Tibial artery (tissue), 4 donors: ENCODE measurements around the gene DNMT3A.

Source experiments
- DNase-seq, 2 donors: peaks; one replicate each; pipeline ENCODE4 v3.0.0-alpha.2; 2019
- H3K27ac ChIP-seq, 2 donors: fragments of 200-600 bp; sonication (generic) in 1 of 2; 1 replicate in 1 of 2; 2 replicates in 1 of 2; pipeline ENCODE4 v1.5.1; 2018 to 2019; ENCODE audit warnings: mild to moderate bottlenecking in 1 of 2
- H3K27me3 ChIP-seq, 2 donors: fragments of 200-600 bp; sonication (generic) in 1 of 2; one replicate each; pipeline versions ENCODE4 v1.5.1 to v1.6.0; 2016 to 2019
- H3K36me3 ChIP-seq, 3 donors: fragments of 200-600 bp; sonication (generic) in 2 of 3; one replicate each; pipeline ENCODE4 v1.5.1; 2016 to 2019; ENCODE audit warnings: mild to moderate bottlenecking in 2 of 3
- H3K4me1 ChIP-seq, 4 donors: fragments of 200-600 bp; sonication (generic) in 2 of 4; 1 replicate in 3 of 4; 2 replicates in 1 of 4; pipeline ENCODE4 v1.5.1; 2016 to 2019
- H3K4me3 ChIP-seq, 2 donors: fragments of 200-600 bp; sonication (generic) in 1 of 2; 1 replicate in 1 of 2; 2 replicates in 1 of 2; pipeline ENCODE4 v1.5.1; 2018 to 2019; ENCODE audit warnings: mild to moderate bottlenecking in 2 of 2
- H3K9me3 ChIP-seq, 3 donors: fragments of 200-600 bp; sonication (generic) in 1 of 3; one replicate each; pipeline ENCODE4 v1.5.1; 2016 to 2019
- CTCF ChIP-seq, 2 experiments: fragments of 200-600 bp in 1 of 2; fragments of 450-650 bp in 1 of 2; IDR thresholded peaks; one replicate each; pipeline ENCODE4 v1.5.1; 2017 to 2019; ENCODE audit warnings: antibody characterized with exemption in 2 of 2, mild to moderate bottlenecking in 1 of 2, moderate library complexity in 1 of 2
- intact Hi-C: fragments of 100-400 bp; cut with DNase I; formaldehyde crosslinking; loops from one replicate; pipeline ENCODE4 v1.15.0; 2023; ENCODE audit warnings: low total_unique reads

DNMT3A gene

GRCh38 chr2:25306777-25307368 is 34.9 kb downstream of the DNMT3A start:
- no peak for TF ChIP-seq CTCF (IDR thresholded peaks at IDR 0.05)
- intact Hi-C loops: loop anchor here (10.0 kb wide), 1 partner anchor 68 kb away; no protein-coding TSS in a partner anchor
- H3K27me3 ChIP-seq: no peaks in the 10 kb centered on the region
- H3K36me3 ChIP-seq: peaks cover 0 to 37% (median 21%) of the 10 kb centered on the region in 3 donors
- peak overlapping the region in 1 of 2 donors; percentile 53 for H3K27ac ChIP-seq
- peak in 1 of 2 donors; percentile 56 for DNase-seq
- no peaks in the 10 kb centered on the region for H3K9me3 ChIP-seq
- H3K4me1 ChIP-seq: peaks cover 7 to 47% (median 31%) of the 10 kb centered on the region in 4 donors
- H3K4me3 ChIP-seq: no peak overlapping the region

DNA sequence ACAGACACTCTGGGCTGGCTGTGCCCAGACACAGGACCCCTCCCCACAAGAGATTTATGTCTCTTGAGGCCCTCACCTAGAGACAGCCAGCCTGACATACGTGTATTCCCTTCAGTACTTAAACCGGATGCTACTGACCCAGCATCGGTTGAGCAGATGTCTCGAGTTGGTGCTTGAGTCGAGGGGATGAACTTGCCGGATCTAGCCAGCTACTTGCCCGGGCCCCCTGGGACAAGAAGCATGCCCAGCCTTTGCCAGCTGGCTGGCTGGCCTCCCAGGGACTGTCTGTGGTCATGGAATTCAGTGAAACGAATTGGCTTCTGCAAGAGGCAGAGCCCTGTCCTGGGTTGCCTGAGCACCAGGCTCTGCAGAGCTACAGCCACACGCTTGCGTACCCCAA is 36.0 kb downstream of the DNMT3A start:
- DNase-seq: peak in 1 of 2 donors; percentile 89
- intact Hi-C loops: loop anchor here (10.0 kb wide), 1 partner anchor 69 kb away; no protein-coding TSS in a partner anchor
- Histone ChIP-seq H3K27ac (peak overlapping the region; percentile 27 to 53), H3K4me1 (peaks cover 7 to 41% (median 26%) of the 10 kb centered on the region in 4 donors), H3K27me3 (no peaks in the 10 kb centered on the region), H3K4me3 (no peak overlapping the region), H3K36me3 (peaks cover 0 to 34% (median 17%) of the 10 kb centered on the region in 3 donors), H3K9me3 (no peaks in the 10 kb centered on the region)
- no peak for TF ChIP-seq CTCF (IDR thresholded peaks at IDR 0.05)

DNA sequence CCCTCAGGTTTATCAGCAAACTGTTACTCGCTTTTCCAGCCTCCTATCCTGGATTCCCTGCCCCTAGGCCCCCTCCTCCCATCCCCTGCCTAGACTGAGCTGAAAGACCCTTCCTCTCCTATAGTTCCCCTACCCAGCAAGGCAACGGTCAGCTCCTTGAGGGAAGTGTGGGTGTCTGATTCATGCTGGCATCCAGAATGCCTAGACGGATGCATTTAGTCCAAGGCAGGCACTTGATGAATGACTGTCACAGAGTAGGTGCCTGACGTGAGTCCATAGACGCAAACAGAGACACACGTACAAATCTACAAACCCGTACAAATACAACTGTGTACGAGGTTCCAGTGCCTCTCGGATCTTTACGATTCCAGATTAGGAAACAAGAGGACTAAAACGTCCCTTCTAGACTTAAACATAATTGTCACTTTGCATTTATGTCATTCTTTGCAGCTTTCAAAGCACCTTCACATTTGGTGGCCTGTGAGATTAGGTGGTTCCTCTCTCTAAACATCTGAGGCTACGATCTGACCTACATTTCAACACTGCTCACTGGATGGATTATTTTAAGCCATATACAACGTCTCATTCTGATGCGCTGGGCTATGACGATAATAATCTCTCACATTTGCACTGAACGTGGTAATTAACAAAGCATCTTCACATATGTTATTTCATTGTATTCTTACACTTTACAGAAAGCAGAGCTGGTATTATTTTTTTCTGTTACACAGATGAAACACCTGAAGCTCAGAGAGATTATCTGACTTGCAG is 36.7 kb downstream of the DNMT3A start:
- Histone ChIP-seq H3K4me3 (no peak overlapping the region), H3K27me3 (no peaks in the 10 kb centered on the region), H3K4me1 (peaks cover 7 to 40% (median 23%) of the 10 kb centered on the region in 4 donors), H3K27ac (peak overlapping the region; percentile 27 to 53), H3K36me3 (peaks cover under 1 to 37% (median 19%) of the 10 kb centered on the region in 3 donors), H3K9me3 (no peaks in the 10 kb centered on the region)
- no peak for TF ChIP-seq CTCF (IDR thresholded peaks at IDR 0.05)
- no peak for DNase-seq
- intact Hi-C loops: loop anchor here (10.0 kb wide), 1 partner anchor 70 kb away; no protein-coding TSS in a partner anchor

GRCh38 chr2:25304321-25304720 is 37.4 kb downstream of the DNMT3A start:
- intact Hi-C loops: loop anchor here (10.0 kb wide), 1 partner anchor 70 kb away; no protein-coding TSS in a partner anchor

More at GRCh38 chr2:25304321-25304720, 37.4 kb downstream of the DNMT3A start:
- TF ChIP-seq CTCF (IDR thresholded peaks at IDR 0.05): no peak
- Histone ChIP-seq H3K4me1 (peaks cover 7 to 40% (median 23%) of the 10 kb centered on the region in 4 donors), H3K4me3 (no peak overlapping the region), H3K27me3 (no peaks in the 10 kb centered on the region), H3K36me3 (peaks cover 6 to 44% (median 26%) of the 10 kb centered on the region in 3 donors), H3K9me3 (no peaks in the 10 kb centered on the region), H3K27ac (no peak overlapping the region)
- no peak for DNase-seq
